Common myeloid progenitor, CD34-positive (primary cell): ENCODE results near the gene DNAJB9.

ENCODE experiments used
- CTCF ChIA-PET: fragments of 350-600 bp; sonication (Branson Sonifier 250); formaldehyde crosslinking; loops from one replicate; lab custom pipeline; 2021; ENCODE audit warnings: antibody characterized with exemption; lab: Charles Lee
- POLR2A ChIA-PET: fragments of 350-600 bp; sonication (Branson Sonifier 250); formaldehyde crosslinking; loops from one replicate; lab custom pipeline; 2021; ENCODE audit warnings: antibody characterized with exemption; lab: Charles Lee
- DNase-seq, 3 donors: peaks; one replicate each; pipeline versions ENCODE4 v3.0.0 to v3.0.0-alpha.2; 2013
- H3K27ac ChIP-seq, 2 experiments: 1 replicate in 1 of 2; 2 replicates in 1 of 2; pipeline ENCODE4 v1.7.0; 2013; ENCODE audit warnings: inconsistent platforms in 2 of 2, low read length in 2 of 2, mild to moderate bottlenecking in 2 of 2, low read depth in 1 of 2, moderate library complexity in 1 of 2; ENCODE audit not compliant: severe bottlenecking in 2 of 2, insufficient read depth in 1 of 2, poor library complexity in 1 of 2
- H3K27me3 ChIP-seq, 5 experiments: replicated peaks in 2 of 5; 1 replicate in 3 of 5; 2 replicates in 2 of 5; pipeline versions ENCODE4 v1.6.1 to v1.7.0; 2013; ENCODE audit warnings: low read length in 4 of 5, mild to moderate bottlenecking in 2 of 5, moderate library complexity in 2 of 5, inconsistent platforms in 1 of 5; ENCODE audit not compliant: insufficient read depth in 5 of 5, control insufficient read depth in 4 of 5
- H3K36me3 ChIP-seq, 4 experiments: 1 replicate in 2 of 4; 2 replicates in 2 of 4; pipeline versions ENCODE4 v1.6.1 to v1.7.0; 2013; ENCODE audit warnings: low read length in 3 of 4, control low read depth in 1 of 4, mild to moderate bottlenecking in 1 of 4; ENCODE audit not compliant: control insufficient read depth in 4 of 4, insufficient read depth in 4 of 4
- H3K4me1 ChIP-seq, 4 experiments: 1 replicate in 3 of 4; 2 replicates in 1 of 4; pipeline versions ENCODE4 v1.6.1 to v1.7.1; 2013; ENCODE audit warnings: low read length in 3 of 4, mild to moderate bottlenecking in 3 of 4, control low read depth in 1 of 4, inconsistent platforms in 1 of 4, moderate library complexity in 1 of 4; ENCODE audit not compliant: control insufficient read depth in 4 of 4, insufficient read depth in 4 of 4; ENCODE audit errors: control extremely low read depth in 1 of 4
- H3K4me3 ChIP-seq, 7 experiments: 1 replicate in 4 of 7; 2 replicates in 3 of 7; pipeline versions ENCODE4 v1.5.1 to v1.7.0; 2013; ENCODE audit warnings: mild to moderate bottlenecking in 7 of 7, low read length in 6 of 7, moderate library complexity in 6 of 7, inconsistent platforms in 2 of 7, low read depth in 2 of 7, control low read depth in 1 of 7; ENCODE audit not compliant: insufficient read depth in 4 of 7, control insufficient read depth in 1 of 7; ENCODE audit errors: extremely low read depth in 1 of 7
- H3K9me3 ChIP-seq, 5 experiments: 1 replicate in 4 of 5; 2 replicates in 1 of 5; pipeline versions ENCODE4 v1.6.1 to v1.7.1; 2013; ENCODE audit warnings: low read length in 4 of 5, mild to moderate bottlenecking in 2 of 5, inconsistent platforms in 1 of 5, low read depth in 1 of 5, moderate library complexity in 1 of 5; ENCODE audit not compliant: control insufficient read depth in 4 of 5, insufficient read depth in 2 of 5; ENCODE audit errors: control extremely low read depth in 1 of 5
- WGBS: methylation state at CpG from one replicate; pipeline ENCODE4 v1.1.5; 2013; ENCODE audit not compliant: insufficient coverage; 5-methylcytosine and 5-hydroxymethylcytosine counted together

Gene DNAJB9

GRCh38 chr7:108613949-108614381 lies 44.3 kb downstream of the DNAJB9 start:
- ChIA-PET POLR2A (no interaction called here), CTCF (no interaction called here)
- no peak for DNase-seq
- 95% methylated on average over 3 of the region's 4 CpGs for WGBS
- Histone ChIP-seq H3K9me3 (no peaks in the 10 kb centered on the region), H3K4me3 (no peak overlapping the region), H3K27me3 (peaks cover 0 to 3% (median 0%) of the 10 kb centered on the region in 5 experiments), H3K4me1 (no peaks in the 10 kb centered on the region), H3K27ac (no peak overlapping the region), H3K36me3 (no peaks in the 10 kb centered on the region)

GRCh38 chr7:108614896-108615295 lies 45.2 kb downstream of the DNAJB9 start:
- Histone ChIP-seq H3K4me3 (no peak overlapping the region), H3K27ac (no peak overlapping the region), H3K4me1 (no peaks in the 10 kb centered on the region), H3K9me3 (no peaks in the 10 kb centered on the region), H3K36me3 (no peaks in the 10 kb centered on the region), H3K27me3 (peaks cover 0 to 6% (median 0%) of the 10 kb centered on the region in 5 experiments)
- ChIA-PET POLR2A (no interaction called here), CTCF (no interaction called here)
- 100% methylated on average over 3 of the region's 3 CpGs for WGBS
- no peak for DNase-seq

- Histone ChIP-seq H3K4me1 (no peaks in the 10 kb centered on the region), H3K36me3 (no peaks in the 10 kb centered on the region), H3K27me3 (peaks cover 0 to 5% (median 0%) of the 10 kb centered on the region in 5 experiments), H3K9me3 (no peaks in the 10 kb centered on the region), H3K4me3 (no peak overlapping the region), H3K27ac (no peak overlapping the region)
- POLR2A ChIA-PET = interaction anchor here (0.6 kb wide), 1 partner anchor 481 kb away, joined by 3 read pairs; no protein-coding TSS in a partner anchor
- CTCF ChIA-PET = interaction anchor here (1.6 kb wide), 1 partner anchor 14 kb away, joined by 3 read pairs; no protein-coding TSS in a partner anchor
- no peak for DNase-seq
- WGBS = no CpG with 5 or more reads among the region's 3 CpGs
Measured at GRCh38 chr7:108618056-108618455, 48.4 kb downstream of the DNAJB9 start.

- POLR2A ChIA-PET = no interaction called here
Measured at GRCh38 chr7:108623220-108623619, 53.5 kb downstream of the DNAJB9 start.

More at GRCh38 chr7:108623220-108623619, 53.5 kb downstream of the DNAJB9 start:
- Histone ChIP-seq H3K4me1 (no peaks in the 10 kb centered on the region), H3K27me3 (peaks cover 0 to 6% (median 0%) of the 10 kb centered on the region in 5 experiments), H3K27ac (no peak overlapping the region), H3K36me3 (no peaks in the 10 kb centered on the region), H3K9me3 (no peaks in the 10 kb centered on the region), H3K4me3 (no peak overlapping the region)
- 100% methylated on average over 3 of the region's 5 CpGs for WGBS
- CTCF ChIA-PET = no interaction called here
- DNase-seq = no peak
